Frontal cortex (tissue), 4 donors: ENCODE results near the gene SEPTIN2. TPM values are rescaled to one million over a fixed set of nuclear protein-coding genes. Genes with fewer than 3 reads are reported as not detected.
"Not testable (repeated sequence)": the region's sequence is repeated elsewhere in the genome, so short reads cannot be mapped to it uniquely, and the experiment has no call there.

Source experiments
- DNase-seq, 2 donors: peaks; one replicate each; pipeline ENCODE4 v3.0.0; 2012; ENCODE audit warnings: low spot score in 2 of 2
- FAIRE-seq: peaks from 2 replicates; lab custom pipeline; 2012; peaks lifted over from hg19 to GRCh38; lab: Jason Lieb, UNC
- total RNA-seq: library from RNA; depleted of rRNA; stranded (reverse); fragments of >200 nt; gene quantifications from one replicate; pipeline ENCODE4 v1.2.3, GENCODE V29; 2014
- donor health status: control.
- donor health status: control.
- donor health status: control.

Gene SEPTIN2
- 207 TPM for total RNA-seq

DNA sequence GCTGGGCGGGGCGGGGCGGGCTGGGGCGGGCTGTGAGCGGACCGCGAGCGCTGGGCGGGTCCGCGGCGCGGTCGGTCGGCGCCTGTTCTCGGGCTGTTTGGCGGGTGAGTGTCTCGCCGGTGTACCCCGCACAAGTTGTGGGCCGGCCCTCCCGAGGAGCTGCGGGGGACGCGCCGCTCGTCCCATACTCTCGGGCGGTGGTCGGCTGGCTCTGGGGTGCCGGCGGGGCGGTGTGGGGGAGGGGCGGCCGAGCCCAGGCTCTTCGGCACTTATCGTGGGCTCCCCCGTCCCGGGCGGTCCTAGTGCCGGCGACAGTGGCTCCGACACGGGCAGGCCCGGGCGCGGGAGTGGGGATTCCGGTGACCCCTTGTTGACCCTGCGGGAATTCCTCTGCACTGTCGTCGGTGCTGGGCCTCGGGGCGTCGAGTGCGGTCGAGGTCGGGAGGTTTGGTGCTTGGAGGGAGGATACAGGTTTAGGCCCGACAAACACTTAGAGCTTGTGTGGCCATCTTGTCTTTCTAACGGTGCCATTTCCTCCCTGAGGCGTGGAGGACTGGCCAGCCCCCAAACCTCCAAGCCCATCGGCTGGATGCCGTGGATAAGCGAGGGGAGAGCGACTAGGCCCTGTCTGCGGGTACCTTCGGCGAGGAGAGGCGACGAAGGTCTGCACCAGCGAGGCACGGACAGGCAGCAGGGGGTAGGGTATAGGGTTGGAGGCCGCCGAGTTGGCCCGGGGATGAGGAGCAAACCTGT, at the start of gene SEPTIN2:
Gene SEPTIN2 (plus strand): TSS at position 47 of the 753 bp plus-strand sequence. CDS start 8,308 bp downstream, outside the sequence.
- DNase-seq = no peak
- no peak for FAIRE-seq

DNA sequence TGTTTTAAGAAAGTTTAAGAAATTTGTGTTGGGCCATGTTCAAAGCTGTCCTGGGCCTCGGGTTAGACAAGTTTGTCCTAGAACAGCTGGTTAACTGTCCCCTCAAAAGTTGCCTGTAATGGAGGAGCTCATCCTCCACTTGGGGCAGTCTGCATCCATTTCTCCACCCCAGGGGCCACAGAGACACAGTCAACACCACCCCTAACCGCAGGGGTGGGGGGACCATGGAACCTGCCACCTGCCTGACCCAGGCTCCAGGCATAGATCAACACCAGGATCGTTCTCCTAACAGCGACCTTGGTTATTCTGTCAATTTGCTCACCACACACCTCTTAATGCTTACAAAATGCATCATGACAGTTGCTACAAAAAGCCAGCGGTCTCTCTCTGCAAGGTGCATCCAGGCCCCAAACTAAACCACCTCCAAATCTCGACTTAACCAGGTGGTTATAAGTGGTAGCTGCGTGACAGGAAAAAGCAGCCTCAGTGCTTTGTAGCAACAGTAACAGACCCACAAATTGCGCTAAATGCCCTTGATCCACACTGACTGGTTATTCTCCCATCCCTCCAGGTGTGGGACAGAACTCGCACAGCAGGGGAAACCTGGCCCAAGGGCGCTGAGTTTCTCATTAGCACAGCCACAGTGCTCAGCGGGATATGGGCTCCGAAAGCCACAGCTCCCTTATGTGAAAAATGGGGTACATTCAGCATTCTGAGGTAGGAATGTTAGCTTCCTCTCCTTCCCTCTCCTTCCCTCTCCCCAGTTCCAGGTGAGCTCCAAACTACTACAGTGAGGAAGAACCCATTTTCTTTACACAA, 48.3 kb upstream of the SEPTIN2 start:
- FAIRE-seq = no peak

DNA sequence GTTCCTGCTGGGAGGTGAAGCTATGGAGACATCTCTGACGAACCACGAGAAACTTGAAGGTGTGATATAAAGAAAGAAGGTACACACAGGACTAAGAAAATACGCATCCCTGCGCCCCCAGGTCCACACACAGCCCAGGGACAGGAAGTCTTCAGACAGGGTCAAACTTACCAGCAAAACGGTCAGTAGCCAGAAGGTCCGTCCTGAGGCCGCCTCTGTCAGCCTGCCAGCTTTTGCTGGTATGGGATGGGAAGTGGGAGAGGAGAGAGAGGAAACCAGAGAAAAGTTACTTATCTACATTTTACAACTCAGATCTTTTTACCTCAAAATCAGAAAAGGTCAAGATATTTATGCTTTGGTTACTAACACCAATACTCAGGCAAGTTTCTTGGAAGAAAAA, 47.4 kb upstream of the SEPTIN2 start:
- FAIRE-seq (no peak), DNase-seq (no peak)

More for the DNA sequence above, 48.3 kb upstream of the SEPTIN2 start:
- DNase-seq = no peak

DNA sequence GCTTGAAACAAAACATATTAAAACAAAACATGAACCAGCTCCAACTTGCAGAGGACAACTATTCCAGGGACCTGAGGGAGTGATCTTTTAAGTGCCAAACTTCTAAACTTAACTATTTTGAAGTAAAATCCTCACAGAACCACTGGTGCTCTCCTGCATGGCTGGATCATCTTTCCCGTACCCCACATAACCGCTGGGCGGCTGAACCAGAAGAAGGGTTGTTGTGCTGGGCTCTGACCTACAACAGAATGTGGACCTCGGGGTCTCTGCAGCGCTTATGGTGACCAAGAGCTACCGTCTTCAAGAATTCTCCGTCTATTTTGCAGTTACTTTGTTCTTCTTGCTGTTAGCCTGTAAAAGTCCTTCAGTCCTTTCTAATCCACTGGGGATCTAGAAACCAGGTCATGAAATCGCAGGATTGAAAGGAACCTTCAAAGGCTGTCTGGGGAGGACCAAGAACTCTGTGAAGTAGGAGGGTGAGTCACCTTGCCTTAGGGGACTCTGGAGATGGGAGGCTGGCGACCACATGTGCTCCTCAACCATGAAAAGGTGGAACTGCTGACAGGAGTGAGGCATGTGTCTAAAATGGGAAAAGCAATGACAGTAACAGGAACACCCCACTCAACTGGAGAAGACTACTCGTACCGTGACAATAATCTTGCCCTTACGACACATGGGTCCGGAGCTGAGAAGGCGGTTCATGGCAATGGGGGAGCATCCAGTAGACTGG, 46.8 kb upstream of the SEPTIN2 start:
- FAIRE-seq (no peak), DNase-seq (no peak)

DNA sequence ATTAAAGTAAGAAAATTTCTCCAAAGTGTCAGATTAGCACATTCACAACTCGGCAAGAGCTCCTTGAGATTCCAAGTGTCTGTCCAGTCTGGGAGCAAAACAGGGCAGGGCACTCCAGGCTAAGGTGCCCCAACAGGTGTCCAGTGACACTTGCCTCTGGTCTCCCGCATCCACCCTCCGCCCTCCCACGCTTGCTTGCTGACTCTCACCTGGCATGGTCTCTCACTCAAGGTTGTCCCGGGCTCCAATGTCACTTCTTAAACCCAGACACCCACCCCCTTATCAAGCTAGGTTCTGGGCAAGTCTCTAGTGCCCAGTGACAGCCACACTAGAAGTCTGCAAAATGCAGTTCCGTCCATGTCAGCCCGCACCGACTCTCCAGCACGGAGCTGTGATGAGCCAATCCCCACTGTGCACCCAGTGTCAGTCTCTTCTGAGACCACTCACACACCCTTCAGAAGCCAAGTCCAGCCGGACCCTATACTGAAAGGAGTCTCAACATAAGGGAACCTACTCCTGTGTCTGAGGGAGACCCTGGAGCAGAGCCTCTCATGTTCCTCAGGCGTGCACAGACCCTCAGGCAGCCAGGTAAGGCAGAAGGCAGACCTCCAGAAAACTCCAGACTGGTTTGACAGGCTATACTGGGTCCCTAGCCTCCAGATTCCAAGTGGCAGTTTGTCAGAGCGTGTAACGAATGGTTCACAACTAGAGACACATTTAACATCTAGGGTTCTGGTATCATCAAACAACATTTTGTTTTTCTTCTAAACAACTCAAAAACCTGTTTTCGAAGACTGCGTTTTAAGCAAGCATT, 45.8 kb upstream of the SEPTIN2 start:
- DNase-seq = no peak
- no peak for FAIRE-seq

DNA sequence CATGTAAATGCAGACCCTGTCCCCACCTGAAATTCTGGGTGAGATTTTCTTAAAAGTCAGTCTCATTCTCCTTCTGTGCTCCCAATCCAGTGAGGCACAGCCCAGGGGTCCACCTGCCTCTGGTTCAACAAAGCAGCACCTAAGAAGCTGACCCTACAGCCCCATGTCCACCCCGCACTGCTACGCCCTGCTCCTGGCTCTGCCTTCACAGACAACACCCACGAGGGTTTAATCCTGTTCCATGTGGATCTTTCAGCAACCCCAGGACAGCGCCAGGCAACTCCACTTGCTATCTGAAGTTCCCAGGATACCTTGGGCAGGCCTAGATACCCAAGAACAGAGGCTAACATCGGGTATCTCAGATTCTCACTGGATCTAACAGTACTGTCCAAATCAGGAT, 45.2 kb upstream of the SEPTIN2 start:
- no peak for FAIRE-seq
- no peak for DNase-seq

DNA sequence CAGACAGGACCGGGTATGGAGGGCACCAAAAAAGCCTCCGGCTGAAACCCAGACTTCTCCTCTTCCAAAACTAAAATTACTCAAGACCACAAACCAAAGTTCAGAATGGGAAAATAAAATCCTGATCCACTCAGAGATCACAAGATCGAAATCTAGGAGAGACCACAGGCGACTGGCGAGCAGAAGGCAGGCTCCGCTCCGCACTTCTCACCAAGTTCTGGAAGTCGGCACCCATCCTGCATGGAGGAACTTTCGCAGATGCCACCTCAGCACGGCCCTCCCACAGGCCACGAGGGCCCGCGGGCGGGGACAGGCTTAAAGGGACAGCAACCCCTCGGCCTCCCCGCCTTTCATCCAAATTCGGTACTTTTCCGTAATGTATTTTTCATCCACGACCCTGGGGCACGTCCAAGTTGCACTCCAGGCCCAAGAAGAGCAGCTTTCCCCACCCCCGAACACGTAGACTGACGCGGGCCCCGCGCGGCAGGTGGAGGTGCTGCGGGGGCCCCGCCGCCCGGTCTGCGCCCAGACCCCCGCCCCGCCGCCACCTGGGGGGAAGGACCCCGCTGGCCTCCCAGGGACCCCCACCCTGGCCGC, 43.9 kb upstream of the SEPTIN2 start:
- DNase-seq (peak; percentile 70 to 71), FAIRE-seq (no peak)

DNA sequence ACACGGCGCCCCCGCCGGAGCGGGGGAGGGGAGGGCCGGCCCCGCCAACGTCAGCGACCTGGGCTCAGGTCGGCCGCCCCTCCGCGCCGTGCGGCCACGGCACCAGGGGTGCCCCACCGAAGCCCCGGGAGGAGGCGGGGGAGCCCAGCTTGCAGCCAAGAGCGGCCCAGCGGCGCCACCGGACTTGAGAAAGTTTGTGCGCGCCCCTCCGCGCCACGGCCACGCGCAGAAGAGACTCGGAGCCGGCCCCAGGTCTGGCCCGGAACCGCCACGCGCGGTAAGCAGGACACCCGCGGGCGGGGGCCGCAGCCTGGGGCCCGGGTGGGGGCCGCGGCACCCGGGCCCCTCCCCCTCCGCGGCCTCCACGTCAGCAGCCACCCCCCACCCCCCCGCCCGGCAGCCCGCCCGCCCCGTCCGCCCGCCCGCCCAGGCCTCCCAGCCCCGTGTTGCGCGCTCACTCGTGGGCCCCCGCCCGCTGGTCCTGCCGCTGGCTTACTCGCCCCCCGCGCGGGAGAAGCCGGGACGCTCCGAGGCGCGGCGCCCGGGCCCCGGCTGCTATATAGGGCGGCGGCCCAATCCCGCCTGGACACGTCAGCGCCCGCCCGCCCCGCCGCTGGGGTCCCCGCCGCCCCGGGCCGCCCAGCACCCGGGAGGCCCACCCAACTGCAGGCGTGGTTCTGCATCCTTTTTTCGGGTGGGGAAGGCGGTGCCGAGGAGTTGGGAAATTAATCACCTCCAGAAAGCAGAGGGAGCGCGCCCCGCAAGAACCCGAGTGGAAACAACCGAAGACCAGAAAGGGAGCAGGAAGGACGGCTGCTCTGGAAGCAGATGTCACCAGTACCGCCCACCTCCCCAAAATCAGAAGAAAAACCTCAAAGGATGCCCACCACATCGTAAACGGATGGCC, 43.2 kb upstream of the SEPTIN2 start:
- FAIRE-seq = no peak
- DNase-seq = peak; percentile 75 to 79

DNA sequence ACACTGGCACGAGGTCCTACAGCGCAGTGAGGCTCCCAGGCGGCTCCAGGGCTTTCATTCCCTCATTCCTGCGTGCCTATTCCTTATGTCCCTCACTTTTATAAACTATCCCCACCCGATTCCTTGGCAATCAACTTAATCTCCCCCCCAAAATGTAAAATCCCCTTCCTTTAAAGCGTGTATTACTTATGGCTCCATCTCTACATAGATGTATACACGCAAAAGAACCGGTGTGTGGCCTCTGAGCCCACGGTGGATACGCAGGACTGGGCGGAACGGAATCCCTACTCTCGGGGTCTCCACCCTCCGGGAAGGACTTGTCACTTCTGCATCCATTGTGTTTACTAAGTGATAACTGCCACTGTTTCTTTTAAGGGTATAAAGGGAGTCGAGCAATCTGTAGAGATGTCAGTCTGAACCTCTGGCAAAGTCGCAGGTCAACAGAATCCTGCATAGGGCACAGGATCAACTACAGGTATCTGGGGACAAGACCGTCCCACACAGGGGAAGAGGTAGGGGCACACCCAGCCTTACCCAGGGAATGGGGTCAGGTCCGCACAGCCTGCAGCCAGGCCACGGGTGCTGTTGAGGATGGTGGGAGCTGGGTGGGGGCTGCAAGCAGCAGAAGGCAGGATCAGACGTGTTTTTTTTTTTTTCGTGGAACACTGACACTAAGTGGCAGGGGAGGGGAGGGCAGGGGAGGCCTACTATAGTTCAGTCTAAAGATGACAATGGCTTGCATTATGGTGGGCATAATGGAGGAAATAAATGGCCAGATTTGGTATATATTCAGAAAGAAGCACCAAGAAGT, 42.3 kb upstream of the SEPTIN2 start:
- FAIRE-seq (no peak), DNase-seq (no peak)

DNA sequence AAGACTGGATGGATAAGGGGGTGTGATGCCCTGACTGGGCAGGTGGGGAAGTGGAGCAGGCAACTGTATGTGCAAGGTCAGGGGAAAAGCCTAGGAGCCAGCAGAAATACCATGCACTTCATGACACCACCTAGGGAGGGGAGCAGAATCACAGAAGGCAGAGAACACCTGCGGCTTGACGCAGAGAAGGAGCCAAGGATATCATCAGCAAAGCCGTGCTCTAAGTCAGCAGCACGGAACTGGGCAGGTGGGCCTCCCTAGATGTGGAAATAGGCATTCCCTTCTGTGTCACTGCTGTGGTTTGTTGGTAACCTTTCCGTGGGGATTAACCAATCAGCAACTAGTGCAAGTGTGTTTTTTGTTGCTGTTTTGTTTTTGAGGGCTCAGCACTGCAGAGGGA, 41.6 kb upstream of the SEPTIN2 start:
- DNase-seq (no peak), FAIRE-seq (no peak)

DNA sequence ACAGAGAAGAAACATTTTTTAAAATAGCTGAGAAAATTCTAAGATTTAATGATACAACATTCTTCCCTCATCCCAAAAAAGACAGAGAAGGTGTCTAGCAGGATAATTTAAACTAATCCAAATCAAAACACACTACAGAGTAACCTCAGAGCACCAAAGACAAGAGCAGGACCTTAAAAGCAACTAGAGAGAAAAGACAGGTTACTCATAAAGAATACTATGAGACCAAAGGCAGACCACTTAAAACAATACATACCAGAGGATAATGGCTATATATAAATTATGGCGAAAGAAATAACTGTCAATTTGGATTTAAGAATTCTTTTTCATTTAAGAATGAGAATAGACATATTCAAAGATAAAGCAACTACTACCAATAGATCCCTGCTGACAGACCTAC, 40.2 kb upstream of the SEPTIN2 start:
- DNase-seq = no peak
- no peak for FAIRE-seq

DNA sequence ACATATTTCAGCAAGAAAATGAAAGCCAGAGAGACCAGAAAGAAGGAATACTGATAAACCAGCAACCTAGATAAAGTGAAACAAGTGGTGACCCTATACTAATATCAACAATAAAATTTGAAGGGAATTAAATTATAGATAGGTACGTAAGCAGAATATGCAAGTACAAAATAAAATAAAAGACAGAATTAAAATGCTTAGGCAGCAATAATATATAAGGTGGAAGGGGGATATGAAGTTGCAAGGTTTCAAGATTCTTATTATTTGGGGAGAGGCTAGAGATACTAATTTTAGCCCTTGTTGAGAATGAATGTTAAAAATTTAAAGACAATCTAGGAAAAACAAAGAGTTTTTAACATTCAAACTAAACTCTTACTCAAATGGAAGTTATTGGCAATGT, 39.8 kb upstream of the SEPTIN2 start:
- DNase-seq (no peak), FAIRE-seq (no peak)

DNA sequence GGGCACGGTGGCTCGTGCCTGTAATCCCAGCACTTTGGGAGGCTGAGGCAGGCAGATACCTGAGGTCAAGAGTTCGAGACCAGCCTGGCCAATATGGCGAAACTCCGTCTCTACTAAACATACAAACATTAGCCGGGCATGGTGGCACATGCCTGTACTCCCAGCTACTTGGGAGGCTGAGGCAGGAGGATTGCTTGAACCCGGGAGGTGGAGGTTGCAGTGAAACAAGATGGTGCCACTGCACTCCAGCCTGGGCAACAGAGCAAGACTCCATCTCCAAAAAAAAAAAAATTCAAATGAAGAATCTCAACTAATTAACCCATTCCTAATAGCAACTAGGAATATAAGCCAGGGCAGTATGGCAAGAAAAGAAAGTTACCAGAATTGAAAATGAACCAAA, 37.4 kb upstream of the SEPTIN2 start:
- not testable (repeated sequence) for FAIRE-seq

DNA sequence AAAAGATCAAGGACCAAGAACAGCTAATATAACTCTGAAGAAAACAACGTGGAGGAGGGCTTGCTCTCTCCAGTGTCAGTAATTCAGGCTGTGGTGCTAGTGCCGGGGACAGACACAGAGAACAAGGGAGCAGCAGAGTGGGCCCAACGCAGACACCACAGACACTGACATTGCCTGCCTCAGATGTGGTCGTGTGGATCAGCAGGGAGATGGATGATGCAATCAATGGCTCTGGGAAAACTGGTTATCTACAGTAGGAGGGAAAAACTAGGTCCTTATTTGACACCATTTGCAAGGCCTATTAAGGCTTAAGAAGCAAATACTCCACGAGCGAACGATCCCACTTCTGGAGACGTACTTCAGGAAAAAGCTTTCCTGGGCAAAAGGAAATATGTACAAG, 36.3 kb upstream of the SEPTIN2 start:
- FAIRE-seq (no peak), DNase-seq (no peak)

More for the DNA sequence above, 37.4 kb upstream of the SEPTIN2 start:
- not testable (repeated sequence) for DNase-seq

DNA sequence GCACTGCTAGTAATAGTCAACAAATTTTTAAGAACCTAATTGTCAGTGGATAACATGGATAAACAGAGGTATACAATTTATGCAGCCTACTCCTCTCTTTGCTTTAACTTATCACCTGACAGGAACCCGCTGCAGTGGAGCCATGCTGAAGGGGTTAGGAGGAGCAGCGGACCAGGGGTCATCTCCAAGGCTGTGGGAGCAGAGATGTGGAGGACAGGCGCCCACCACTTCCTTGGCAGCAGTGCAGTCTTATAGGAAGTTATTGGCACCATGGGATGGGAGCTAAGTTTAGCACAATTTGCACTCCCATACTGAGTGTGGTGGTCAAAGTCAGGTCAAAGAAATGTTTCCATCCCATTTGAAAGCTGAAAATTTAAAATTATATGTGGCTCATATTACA, 35.9 kb upstream of the SEPTIN2 start:
- no peak for FAIRE-seq

DNA sequence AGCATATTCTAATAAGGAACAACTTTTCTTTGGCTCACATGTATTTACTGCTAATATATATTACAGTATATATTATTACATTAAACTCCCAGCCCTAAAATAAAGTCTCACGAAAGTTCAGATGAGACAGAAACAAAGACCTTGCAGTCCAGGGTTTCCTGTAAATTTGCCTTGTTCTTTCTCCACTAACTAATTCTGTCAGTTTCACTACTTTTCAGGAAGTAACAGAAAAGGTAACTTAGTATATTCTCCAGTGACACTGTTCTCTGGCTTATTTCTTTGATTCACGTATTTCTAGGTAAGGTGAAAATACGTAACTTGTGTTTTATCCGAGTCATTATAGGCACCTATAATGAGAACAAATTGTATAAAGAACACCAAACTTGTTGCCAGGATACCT, 35.4 kb upstream of the SEPTIN2 start:
- DNase-seq (no peak), FAIRE-seq (no peak)

More for the DNA sequence above, 35.9 kb upstream of the SEPTIN2 start:
- DNase-seq = no peak

DNA sequence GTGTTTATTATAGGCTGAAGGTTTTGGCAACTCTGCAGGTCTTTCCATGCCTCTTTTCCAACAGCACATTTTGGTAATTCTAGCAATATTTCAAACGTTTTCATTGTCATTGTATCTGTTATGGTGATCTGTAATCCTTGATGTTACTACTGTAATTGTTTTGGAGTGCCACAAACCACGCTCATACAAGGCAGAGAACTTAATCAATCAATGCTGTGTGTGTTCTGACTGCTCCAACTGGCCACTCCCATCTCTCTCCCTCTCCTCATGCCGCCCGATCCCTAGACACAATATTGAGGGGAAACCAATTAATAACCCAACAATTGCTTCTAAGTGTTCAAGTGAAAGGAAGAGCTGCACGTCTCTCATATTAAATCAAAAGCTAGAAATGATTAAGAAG, 33.2 kb upstream of the SEPTIN2 start:
- FAIRE-seq (no peak), DNase-seq (no peak)
